Glomerular visceral epithelial cell (primary cell): ENCODE measurements around the gene ST3GAL6.

Source experiments
- DNase-seq: peaks from one replicate; pipeline ENCODE4 v3.0.0-alpha.2; 2016; ENCODE audit errors: extremely low spot score

Gene ST3GAL6

DNA sequence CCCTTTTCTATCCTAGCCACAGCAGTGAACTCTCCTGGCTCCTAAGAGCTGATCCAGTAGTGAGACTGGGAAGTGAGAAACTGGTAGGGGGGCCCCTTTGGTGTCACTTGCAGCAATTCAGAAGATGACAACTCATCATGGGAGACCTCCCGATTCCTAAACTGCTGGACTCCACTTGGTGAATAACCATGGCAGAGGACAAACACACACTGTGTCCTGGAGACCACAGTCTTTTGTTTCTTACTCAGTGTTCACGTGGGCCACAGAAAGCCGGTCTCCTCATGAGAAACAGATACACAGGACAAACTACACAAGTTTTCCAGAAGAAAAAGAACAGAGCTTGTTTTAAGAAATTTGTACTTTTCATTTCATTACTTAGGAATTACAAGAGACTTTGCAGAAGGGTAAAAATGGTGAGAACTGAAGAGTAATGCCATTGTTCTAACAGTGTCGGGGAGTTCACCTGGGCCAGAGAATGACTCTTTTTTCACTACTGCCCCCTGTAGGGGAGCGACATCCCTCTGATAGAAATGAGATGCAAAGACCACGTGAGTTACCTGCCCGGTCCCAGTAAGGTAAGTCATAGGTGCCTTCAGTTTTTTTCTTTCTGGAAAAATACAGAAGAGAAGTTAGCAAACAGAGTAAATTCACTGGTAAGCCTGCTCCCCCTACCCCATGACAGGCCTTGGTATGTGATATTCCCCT is 38.1 kb downstream of the ST3GAL6 start:
- DNase-seq: no peak

DNA sequence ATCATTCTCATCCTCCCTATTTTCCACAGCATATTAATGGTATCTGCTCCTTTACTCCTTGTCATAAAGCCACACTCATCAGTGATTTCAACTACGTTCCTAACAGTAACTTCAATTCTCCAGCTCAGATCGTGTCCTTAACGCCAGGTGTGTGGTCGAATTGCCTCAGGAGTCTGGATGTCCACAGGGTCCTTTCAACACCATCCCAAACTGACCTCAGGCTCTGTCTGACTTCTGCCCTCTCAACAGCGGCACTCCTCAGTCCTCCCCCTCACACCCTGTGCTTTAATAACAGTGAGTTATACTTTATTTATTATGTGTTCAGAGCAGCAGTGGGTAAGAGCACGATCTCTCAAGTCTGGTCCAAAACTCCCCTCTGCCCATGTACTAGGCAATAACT is 42.4 kb downstream of the ST3GAL6 start:
- no peak for DNase-seq

DNA sequence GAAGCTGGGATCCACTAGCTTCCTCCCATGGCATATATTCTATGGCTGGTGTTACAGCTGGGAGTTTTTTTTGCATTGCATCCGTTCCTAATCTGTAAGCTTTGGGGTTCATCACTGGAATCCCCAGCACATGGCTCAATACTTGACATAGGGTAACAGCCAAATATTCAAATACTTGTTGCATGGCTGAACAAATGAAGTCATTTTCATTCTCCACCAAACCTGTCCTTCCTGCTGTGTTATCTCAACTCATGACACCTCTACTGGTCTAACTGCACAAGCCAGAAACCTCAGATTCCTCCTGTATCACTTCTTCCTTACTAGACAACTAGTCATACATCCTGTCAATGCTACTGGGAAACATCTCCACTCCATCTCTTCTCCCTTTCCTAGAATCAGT is 43.4 kb downstream of the ST3GAL6 start:
- no peak for DNase-seq

DNA sequence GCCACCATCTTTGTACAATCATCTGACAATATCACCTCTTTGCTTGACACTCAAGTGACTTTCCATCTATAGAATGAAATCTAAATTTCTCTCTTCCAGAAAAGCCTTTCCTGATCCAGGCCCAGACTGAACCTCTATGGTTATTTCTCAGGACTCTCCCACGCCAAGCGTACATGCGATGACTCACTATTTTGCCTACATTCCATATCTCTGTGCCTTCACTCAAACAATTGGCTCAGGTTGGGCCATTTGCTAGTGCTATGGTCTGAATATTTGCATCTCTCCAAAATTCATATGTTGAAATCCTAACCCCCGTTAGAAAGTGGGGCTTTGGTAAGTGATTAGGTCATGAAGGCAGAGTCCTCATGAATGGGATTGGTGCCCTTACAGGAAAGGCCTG is 43.9 kb downstream of the ST3GAL6 start:
- DNase-seq: no peak

DNA sequence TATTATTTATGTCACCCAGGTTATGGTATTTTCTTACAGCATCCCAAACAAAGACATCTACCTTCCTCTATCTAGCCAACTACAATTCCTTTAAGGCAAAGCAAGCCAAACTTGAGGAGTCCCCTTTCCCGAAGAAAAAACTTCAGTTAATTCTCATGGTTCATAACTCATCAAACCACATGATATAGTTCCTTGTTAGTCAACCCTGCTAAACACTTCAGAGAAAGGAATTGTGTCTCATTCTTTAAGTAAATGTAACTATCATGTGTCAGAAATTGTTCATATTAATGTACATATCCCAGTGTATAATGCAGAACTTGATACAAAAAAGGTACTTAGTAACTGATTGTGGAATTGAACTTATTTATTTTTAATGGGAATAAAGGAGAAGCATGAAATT is 44.4 kb downstream of the ST3GAL6 start:
- DNase-seq: no peak

DNA sequence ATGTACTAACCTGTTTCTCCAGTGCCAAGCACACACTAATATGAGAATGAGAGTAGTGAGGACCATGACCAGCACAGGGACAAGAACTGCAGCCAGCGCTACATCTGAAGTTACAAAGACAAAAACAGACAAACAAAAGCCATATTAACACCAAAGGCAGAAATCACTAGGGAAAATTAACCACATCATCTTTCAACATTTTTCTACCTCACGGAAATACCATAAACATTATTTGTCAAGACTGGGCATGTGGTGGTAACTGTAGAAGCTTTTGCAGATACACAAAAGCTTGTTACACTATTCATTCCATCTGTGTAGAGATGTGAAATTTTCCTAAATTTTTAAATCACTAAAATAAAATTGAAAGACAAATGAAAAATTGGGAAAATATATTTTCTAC is 44.9 kb downstream of the ST3GAL6 start:
- DNase-seq: no peak

DNA sequence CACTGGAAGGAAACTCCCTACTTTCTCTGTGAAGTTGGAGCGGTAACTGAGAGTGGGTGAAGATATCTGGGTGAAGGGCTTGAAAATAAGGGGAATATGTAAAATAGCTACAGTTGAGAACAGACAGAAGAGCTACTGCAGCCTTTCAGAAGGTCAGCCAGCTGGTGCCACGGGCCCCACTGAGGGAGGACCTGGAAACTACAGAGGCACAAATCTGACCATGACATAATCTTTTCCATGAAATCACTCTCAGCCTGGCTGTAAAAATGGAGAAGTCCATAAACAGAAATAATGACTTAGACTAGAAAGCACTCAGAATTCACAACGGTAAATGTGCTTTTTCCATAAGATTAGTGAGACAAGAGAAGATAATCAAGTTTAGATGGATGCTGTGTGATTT is 46.4 kb downstream of the ST3GAL6 start:
- no peak for DNase-seq

DNA sequence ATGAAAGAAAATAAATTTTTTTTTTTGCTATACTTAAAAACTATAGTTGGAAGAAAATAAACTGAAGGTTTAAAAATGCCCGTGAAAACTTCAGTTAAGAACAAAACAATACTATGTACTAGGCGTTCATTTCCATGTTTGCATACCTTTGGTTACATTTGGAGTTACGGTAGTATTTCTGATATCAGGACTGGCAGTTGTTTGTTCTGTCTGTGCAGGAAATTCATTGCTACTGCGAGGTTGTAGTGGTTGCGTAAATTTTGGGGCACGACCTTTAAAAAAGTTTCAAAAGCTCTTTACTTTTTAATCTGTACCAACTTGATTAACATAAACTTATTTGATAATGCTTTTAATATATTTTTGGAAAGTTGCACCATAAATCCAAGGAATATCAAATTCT is 47.9 kb downstream of the ST3GAL6 start:
- DNase-seq: no peak

DNA sequence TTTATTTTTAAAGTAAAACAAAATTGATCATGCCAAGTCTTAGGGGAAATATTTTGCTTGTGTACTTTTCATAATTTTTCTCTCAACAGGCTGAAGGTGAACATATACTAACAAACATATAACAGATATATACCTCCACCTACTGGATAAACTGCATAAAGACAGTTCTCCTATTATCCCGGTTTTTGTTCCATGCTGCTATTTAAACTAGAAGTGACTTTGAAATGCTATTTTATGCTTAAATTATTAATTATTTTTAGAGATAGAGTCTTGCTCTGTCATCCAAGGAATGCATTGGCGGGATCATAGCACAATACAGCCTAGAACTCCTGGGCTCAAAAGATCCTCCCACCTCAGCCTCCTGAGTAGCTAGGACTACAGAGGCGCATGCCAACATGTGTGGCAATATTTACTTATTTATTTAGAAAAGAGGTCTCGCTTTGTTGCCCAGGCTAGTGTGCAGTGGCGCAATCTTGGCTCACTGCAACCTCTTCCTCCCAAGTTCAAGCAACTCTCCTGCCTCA is 49.8 kb downstream of the ST3GAL6 start:
- peak; percentile 35 for DNase-seq

DNA sequence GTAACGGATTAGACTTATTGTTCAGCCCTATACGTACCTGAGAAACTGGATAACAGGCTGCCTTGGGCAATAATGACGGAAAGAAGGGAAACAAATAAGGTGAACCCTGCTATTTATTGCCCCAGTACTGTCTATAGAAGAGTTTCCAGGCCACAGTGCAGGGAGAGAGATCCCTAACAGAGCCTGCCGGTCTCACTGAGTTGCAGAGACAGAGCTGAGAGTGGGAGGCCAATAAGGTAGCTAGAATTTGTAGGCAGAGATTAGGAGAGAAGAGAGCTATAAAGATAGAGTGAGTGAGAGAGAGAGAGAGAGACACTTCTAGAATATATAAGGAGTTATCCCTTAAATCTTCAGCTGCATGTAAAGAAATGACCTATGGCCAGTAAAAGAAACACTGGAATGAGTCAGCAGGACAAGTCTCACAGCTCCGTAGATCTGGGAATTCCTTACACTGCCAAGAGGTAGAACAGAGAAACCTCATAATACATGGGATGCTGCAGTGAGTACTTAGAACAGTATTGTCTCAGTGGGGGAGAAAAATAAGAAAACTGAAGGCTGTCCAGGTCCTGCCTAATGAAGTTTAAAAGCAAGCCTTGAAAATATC is 51.8 kb downstream of the ST3GAL6 start:
- peak; percentile 52 for DNase-seq

DNA sequence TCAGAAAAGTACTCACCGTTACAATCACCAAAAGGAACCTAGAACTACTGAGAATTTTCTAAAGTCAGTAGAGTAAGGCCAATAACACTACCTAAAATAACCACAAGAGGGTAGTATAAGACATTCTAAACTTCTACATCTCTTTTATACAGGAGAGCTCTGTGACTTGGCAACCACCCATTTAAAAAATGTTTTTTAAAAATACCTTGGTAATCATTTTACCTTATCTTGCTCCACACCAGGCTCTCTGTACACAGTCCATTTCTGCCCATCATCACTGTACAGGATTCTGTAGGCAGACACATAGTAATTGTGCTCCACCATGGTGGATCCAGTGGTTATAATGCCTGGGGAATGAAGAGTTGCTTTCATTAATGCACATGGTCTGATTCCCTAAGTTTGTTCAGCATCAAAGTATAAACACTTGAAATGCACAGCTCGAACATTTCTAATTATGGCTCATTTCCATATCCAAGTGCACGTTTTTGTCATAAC is 54.5 kb downstream of the ST3GAL6 start:
- DNase-seq: peak; percentile 54

DNA sequence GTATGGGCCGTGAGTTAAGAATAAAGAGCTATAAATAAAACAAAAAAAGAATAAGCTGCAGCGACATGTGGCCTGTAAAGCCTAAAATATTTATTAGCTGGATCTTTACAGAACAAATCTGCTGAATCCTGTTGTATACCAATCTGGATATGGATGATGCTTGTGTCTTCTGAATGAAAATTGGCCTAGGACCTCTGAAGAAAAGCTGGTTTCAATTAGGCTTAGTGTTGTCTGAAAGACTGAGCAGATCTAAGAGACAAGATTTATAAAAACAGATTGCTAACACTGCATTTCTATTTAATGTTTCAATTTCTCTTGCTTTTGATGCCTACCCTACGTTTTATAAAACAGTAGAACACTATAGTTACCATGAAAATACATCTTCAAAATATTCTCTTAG is 57.9 kb downstream of the ST3GAL6 start:
- DNase-seq: no peak

DNA sequence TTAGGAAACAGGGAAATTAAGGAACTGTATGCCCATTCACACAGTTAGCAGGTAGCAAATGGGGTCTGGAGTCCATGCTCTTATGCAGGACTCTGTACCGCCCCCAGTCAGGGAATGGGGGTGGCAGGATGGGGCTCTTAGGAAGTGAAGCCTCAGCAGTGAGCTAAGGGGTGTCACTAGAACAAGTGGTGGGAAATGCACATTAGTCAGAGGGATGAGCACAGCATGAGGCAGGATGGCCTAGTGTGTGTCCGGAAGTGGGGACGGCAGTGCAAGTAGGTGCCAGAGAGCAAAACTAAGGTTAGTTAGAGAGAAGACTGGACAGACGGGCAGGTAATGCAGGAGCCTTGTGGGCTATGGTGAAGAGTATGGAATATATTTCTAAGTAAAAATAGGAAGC is 60.7 kb downstream of the ST3GAL6 start:
- peak; percentile 49 for DNase-seq

DNA sequence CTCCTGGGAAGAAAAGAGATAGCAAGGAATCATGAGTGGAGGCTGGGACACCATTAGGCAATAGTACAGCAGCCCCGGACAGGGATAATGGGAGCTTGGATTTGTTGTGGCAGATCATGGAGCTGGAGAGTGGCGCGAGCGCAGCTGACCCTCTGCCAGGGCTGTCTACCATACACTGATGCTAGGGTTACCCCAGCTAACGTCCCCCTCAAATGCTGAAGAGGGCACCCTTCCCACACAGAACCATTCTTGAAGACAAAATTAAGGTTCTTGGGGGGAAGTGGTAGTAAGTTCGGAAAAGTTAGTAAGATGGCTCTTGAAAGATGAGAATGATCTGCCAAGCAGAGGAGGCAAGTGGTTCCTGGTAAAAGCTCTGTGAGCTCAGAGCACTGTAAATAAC is 61.1 kb downstream of the ST3GAL6 start:
- DNase-seq: no peak

DNA sequence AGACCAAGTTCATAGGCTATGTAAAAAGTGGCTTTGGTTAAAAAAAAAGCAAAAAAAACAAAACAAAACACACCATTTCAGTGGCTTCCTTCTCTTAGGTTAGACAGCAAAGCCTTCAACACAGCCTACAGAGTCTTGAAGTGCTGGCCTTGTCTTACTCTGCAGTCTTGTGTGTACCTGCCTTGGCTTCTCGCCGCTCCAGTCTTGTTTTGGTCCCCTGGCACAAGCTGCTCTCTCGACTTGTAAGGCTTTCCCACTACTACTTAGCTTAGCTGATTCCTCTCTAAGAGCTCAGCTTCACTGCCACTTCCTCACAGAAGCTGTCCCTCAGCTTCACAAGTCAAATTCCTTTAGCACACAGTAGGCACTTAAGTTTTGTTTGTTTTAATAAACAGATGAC is 63.0 kb downstream of the ST3GAL6 start:
- DNase-seq: no peak

DNA sequence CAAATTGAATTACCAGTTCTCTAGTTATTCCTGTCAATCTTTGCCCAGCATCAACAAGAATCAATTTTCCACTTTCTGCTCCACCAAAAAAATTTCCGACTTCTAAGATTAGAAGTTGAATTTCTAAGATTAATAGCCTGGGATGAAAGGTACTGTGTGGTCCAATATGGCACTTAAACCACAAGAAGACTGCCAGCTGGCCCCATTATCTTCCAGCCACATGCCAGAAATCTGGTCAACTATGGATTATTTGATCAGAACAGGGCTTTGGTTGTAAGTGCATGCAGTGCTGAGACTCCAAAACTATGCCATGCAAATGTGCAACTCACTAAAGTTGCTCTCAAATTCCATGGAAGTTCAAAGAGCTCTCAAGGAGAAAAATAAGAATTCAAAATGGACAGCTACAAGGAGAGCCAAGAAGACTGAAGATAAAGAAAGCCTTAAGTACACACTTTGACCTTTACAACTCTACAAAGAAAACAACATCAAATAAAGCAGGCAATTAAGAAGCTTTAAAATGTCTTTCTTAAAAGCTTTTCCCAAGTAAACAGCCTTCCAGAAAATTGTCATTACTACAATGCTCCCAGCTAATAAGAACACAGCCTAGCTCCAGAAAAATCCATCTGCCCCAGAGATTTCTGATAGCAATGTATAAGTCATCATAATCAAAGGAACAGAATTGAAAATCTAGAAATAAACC is 64.2 kb downstream of the ST3GAL6 start:
- peak; percentile 36 for DNase-seq

DNA sequence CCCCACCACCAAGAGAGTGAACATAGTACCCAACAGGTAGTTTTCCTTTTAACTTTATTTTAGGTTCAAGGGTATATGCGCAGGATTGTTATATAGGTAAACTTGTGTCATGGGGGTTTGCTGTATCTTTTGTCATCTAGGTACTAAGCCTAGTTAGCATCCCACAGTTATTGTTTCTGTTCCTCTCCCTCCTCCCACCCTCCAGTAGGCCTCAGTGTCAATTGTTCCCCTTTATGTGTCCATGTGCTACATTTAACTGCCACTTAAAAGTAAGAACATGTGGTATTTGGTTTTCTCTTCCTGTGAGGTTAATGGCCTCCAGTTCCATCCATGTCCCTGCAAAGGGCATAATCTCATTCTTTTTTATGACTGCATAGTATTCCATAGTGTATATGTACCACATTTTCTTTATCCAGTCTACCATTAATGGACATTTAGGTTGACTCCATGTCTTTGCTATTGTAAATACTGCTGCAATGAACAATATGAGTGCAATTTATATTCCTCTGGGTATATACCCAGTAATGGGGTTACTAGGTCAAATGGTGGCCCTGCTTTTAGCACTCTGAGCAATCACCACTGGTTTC is 66.2 kb downstream of the ST3GAL6 start:
- peak; percentile 49 for DNase-seq

DNA sequence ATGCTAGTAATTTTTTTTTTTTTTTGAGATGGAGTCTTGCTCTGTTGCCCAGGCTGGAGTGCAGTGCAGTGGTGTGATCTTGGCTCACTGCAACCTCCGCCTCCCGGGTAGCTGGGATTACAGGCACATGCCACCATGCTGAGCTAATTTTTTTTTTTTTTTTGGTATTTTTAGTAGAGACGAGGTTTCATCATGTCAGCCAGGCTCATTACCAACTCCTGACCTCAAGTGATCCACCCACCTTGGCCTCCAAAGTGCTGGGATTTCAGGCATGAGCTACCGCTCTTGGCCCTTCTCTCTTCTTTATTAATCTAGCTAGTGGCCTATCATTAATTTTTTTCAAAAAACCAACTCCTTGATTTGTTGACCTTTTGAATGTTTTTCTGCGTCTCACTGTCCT is 67.9 kb downstream of the ST3GAL6 start:
- DNase-seq: peak; percentile 56

DNA sequence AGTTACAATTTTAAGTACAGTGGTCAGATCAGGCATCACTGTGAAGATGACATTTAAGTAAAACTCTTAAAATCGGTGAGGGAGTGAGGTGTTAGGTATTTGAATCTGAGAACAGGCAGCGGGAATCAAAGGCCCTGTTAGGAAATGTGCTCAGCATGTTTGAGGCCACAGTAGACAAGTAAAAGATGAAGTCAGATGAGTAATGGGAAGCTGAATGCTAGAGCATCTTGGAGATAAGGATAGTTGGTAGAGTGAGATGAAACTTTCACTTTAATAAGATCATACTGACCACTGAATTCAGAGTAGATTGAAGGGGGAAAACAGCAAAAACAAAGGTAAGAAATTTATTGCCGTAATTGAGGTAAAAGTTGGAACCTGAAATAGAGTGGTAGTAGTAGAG is 76.7 kb downstream of the ST3GAL6 start:
- no peak for DNase-seq

DNA sequence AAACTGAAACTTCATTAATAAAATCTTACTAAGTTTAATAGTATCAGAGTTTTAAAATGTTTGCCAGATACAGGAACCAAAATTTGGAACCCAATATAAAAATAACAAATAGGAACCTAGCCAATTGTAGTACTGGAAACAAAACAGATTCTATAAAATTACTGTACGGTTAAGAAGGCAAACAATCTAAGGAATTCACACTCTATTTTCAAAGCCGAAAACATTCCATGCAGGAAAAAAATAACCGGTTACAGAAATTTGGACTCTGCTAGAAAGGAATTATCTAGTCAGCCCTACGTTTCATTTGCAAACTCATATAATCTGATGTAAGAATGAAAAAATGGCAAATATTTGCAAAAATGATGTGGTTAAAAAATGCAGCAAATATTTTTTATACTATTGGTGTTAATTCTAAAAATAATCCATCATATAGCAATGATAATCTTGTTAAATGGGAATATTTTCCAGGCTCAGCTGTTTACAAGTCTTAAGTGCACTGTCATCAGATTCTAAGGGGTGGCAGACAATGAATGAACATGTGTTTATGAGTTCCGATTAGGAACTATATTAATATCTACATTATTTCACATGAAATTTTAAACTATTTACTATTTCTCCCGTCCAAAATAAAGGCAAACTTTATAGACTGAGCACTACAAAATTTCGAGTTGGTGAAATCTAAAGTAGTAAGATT is 80.3 kb downstream of the ST3GAL6 start:
- DNase-seq: no peak
